K562 (cell line): ENCODE results near the gene CLTB. TPM values are rescaled to one million over a fixed set of nuclear protein-coding genes. Genes with fewer than 3 reads are reported as not detected.

Source experiments
- ATAC-seq: fragments of 200-7000 bp; cut with Tn5 transposase; 3 replicates; pipeline ENCODE4 v1.9.1; 2020; ENCODE audit warnings: moderate library complexity
- BruUV-seq: library from RNA; stranded (reverse); fragments of 400-500 nt; replicated peaks from 2 replicates; lab custom pipeline; 2021; lab: Mats Ljungman, UMichigan
- CTCF ChIA-PET: fragments of 300-600 bp; formaldehyde crosslinking; extraction: SDS; loops from one replicate; lab custom pipeline; 2021; ENCODE audit warnings: low intra/inter-chr PET ratio; lab: Yijun Ruan, JAX
- POLR2A ChIA-PET: fragments of 300-600, 350-650 bp; sonication (Branson Sonifier 250); formaldehyde crosslinking; extraction: SDS; loops from one replicate; lab custom pipeline; 2021; ENCODE audit warnings: antibody characterized with exemption, inconsistent platforms; lab: Yijun Ruan, JAX
- DNase-seq, 4 experiments: peaks; one replicate each; pipeline versions ENCODE4 v3.0.0 to v3.0.0-alpha.2; 2011 to 2018; ENCODE audit warnings: low spot score in 3 of 4, mixed read lengths in 3 of 4; ENCODE audit errors: extremely low read depth in 1 of 4
- FAIRE-seq: peaks from 2 replicates; lab custom pipeline; 2011; peaks lifted over from hg19 to GRCh38; lab: Jason Lieb, UNC
- H2AFZ ChIP-seq: 2 replicates; pipeline ENCODE4 v1.6.0; 2011; ENCODE audit warnings: low read depth, low read length, control low read depth, inconsistent platforms
- H3K27ac ChIP-seq: fragments of 200-600 bp; 3 replicates; pipeline ENCODE4 v1.8.0; 2011; ENCODE audit warnings: low read depth, mild to moderate bottlenecking, control low read depth, inconsistent platforms, low read length, moderate library complexity, mixed read lengths; ENCODE audit errors: extremely low read depth
- H3K27me3 ChIP-seq, 2 experiments: fragments of 300-600 bp in 1 of 2; 2 replicates in 1 of 2; 3 replicates in 1 of 2; pipeline versions ENCODE4 v1.6.0 to v1.8.0; 2011; ENCODE audit warnings: inconsistent platforms in 2 of 2, low read length in 2 of 2, mild to moderate bottlenecking in 1 of 2, mixed read lengths in 1 of 2, moderate library complexity in 1 of 2; ENCODE audit not compliant: control insufficient read depth in 2 of 2, insufficient read depth in 2 of 2
- H3K36me3 ChIP-seq: fragments of 300-600 bp; 3 replicates; pipeline ENCODE4 v1.8.0; 2011; ENCODE audit warnings: mild to moderate bottlenecking, low read length, inconsistent platforms; ENCODE audit not compliant: control insufficient read depth, insufficient read depth
- H3K4me1 ChIP-seq, 2 experiments: fragments of 200-600 bp in 1 of 2; replicated peaks in 1 of 2; 2 replicates in 1 of 2; 3 replicates in 1 of 2; pipeline versions ENCODE4 v1.5.1 to v1.8.0; 2011; ENCODE audit warnings: inconsistent platforms in 2 of 2, low read length in 2 of 2, mild to moderate bottlenecking in 1 of 2, mixed read lengths in 1 of 2, moderate library complexity in 1 of 2; ENCODE audit not compliant: control insufficient read depth in 2 of 2, insufficient read depth in 2 of 2
- H3K4me2 ChIP-seq: 2 replicates; pipeline ENCODE4 v1.6.1; 2011; ENCODE audit warnings: low read length, control low read depth, inconsistent platforms, mixed read lengths; ENCODE audit not compliant: insufficient read depth
- H3K4me3 ChIP-seq: fragments of 200-600 bp; sonication (generic), shearing (Covaris generic); 2 replicates; pipeline ENCODE4 v1.5.1; 2016; ENCODE audit warnings: control low read depth, inconsistent platforms
- H3K79me2 ChIP-seq: fragments of 200-600 bp; 3 replicates; pipeline ENCODE4 v1.8.0; 2011; ENCODE audit warnings: low read length, inconsistent platforms; ENCODE audit not compliant: control insufficient read depth, insufficient read depth
- H3K9ac ChIP-seq, 2 experiments: 2 replicates each; pipeline versions ENCODE4 v1.6.0 to v1.6.1; 2011; ENCODE audit warnings: low read depth in 2 of 2, low read length in 2 of 2, control low read depth in 1 of 2, inconsistent platforms in 1 of 2, mild to moderate bottlenecking in 1 of 2, mixed read lengths in 1 of 2; ENCODE audit not compliant: insufficient read depth in 1 of 2
- H3K9me1 ChIP-seq: one replicate; pipeline ENCODE4 v1.6.0; 2011; ENCODE audit warnings: inconsistent platforms, mild to moderate bottlenecking, low read length, moderate library complexity; ENCODE audit not compliant: control insufficient read depth, insufficient read depth
- H3K9me3 ChIP-seq: replicated peaks from 2 replicates; pipeline ENCODE4 v1.5.1; 2011; ENCODE audit warnings: low read depth, low read length, inconsistent platforms; ENCODE audit not compliant: control insufficient read depth, insufficient read depth
- H4K20me1 ChIP-seq: replicated peaks from 2 replicates; pipeline ENCODE4 v1.6.1; 2011; ENCODE audit warnings: low read length, inconsistent platforms, mixed read lengths; ENCODE audit not compliant: control insufficient read depth, insufficient read depth
- CEBPG ChIP-seq, 3 experiments: fragments of 200-800 bp in 1 of 3; sonication (Bioruptor generic) in 1 of 3; sonication (generic) in 1 of 3; formaldehyde crosslinking in 1 of 3; IDR thresholded peaks in 2 of 3; conservative IDR thresholded peaks in 1 of 3; 2 replicates each; pipeline versions ENCODE4 v1.6.1 to v1.8.0; 2016 to 2022; ENCODE audit warnings: missing compliant biosample characterization in 2 of 3, missing genetic modification characterization in 2 of 3, mild to moderate bottlenecking in 1 of 3, missing genetic modification reagents in 1 of 3
- DIDO1 ChIP-seq: fragments of 450-650 bp; IDR thresholded peaks from 2 replicates; pipeline ENCODE4 v1.6.1; 2016; ENCODE audit warnings: low read depth, missing biosample characterization, missing genetic modification characterization
- HDAC1 ChIP-seq, 2 experiments: fragments of 450-650 bp; IDR thresholded peaks; 2 replicates each; pipeline ENCODE4 v1.6.1; 2016 to 2017; ENCODE audit warnings: inconsistent platforms in 1 of 2, mild to moderate bottlenecking in 1 of 2, moderate library complexity in 1 of 2
- ILK ChIP-seq: fragments of 450-650 bp; IDR thresholded peaks from 2 replicates; pipeline ENCODE4 v1.6.1; 2016; ENCODE audit warnings: missing genetic modification characterization, low read depth, mild to moderate bottlenecking, missing compliant biosample characterization, moderate library complexity, borderline replicate concordance
- MAFK ChIP-seq: IDR thresholded peaks from 2 replicates; pipeline ENCODE4 v1.6.1; 2011; ENCODE audit warnings: low read length, improper control_type of control experiment
- MAX ChIP-seq: sonication (generic); formaldehyde crosslinking; IDR thresholded peaks from 2 replicates; pipeline ENCODE4 v1.9.0; 2022; ENCODE audit warnings: mild to moderate bottlenecking, missing genetic modification reagents
- MCM2 ChIP-seq: fragments of 450-650 bp; IDR thresholded peaks from 2 replicates; pipeline ENCODE4 v1.6.1; 2017; ENCODE audit warnings: low read depth, mild to moderate bottlenecking
- NR1H2 ChIP-seq: sonication (generic); formaldehyde crosslinking; IDR thresholded peaks from 2 replicates; pipeline ENCODE4 v1.4.0; 2020; ENCODE audit warnings: mild to moderate bottlenecking, missing genetic modification reagents
- POLR3A ChIP-seq: IDR thresholded peaks from 2 replicates; pipeline ENCODE4 v1.6.1; 2011; ENCODE audit warnings: borderline replicate concordance, mild to moderate bottlenecking, moderate library complexity; ENCODE audit not compliant: insufficient read length, insufficient read depth; ENCODE audit errors: extremely low read depth
- RBM15 ChIP-seq: fragments of 200-400 bp; formaldehyde crosslinking; IDR thresholded peaks from 2 replicates; pipeline ENCODE4 v1.6.1; 2018; ENCODE audit warnings: mild to moderate bottlenecking, low read length, moderate library complexity; ENCODE audit not compliant: insufficient read depth
- RHOXF2B ChIP-seq: fragments of 250-450 bp; sonication (Bioruptor Pico); conservative IDR thresholded peaks from 2 replicates; pipeline ENCODE4 v1.5.1; 2021
- SMARCB1 ChIP-seq: IDR thresholded peaks from 2 replicates; pipeline ENCODE4 v1.6.1; 2011; ENCODE audit warnings: improper control_type of control experiment, low read depth; ENCODE audit not compliant: insufficient read length
- SRSF7 ChIP-seq: fragments of 200-400 bp; formaldehyde crosslinking; optimal IDR thresholded peaks from 2 replicates; pipeline ENCODE3; 2017; ENCODE audit warnings: mild to moderate bottlenecking, low read depth, low read length
- THRAP3 ChIP-seq: fragments of 450-650 bp; IDR thresholded peaks from 2 replicates; pipeline ENCODE4 v1.6.1; 2016; ENCODE audit warnings: mild to moderate bottlenecking, inconsistent platforms, borderline replicate concordance
- ZBTB12 ChIP-seq: fragments of 250-450 bp; sonication (Bioruptor Pico); IDR thresholded peaks from 2 replicates; pipeline ENCODE4 v1.4.0; 2020
- ZNF184 ChIP-seq: sonication (generic); formaldehyde crosslinking; IDR thresholded peaks from 2 replicates; pipeline ENCODE4 v1.5.0; 2020; ENCODE audit warnings: missing genetic modification reagents
- ZNF507 ChIP-seq: conservative IDR thresholded peaks from 2 replicates; pipeline ENCODE4 v1.6.1; 2017; ENCODE audit warnings: missing genetic modification characterization, missing compliant biosample characterization
- WGBS: fragments of 100-300 bp; shearing (Covaris generic); methylation state at CpG from one replicate; pipeline ENCODE4 v1.1.6; 2016; ENCODE audit warnings: low coverage, mixed read lengths; ENCODE audit not compliant: insufficient coverage; ENCODE audit errors: missing lambda C conversion rate; 5-methylcytosine and 5-hydroxymethylcytosine counted together
- in situ Hi-C: fragments of 300-500 bp; cut with MboI; formaldehyde crosslinking; loops from 4 replicates; pipeline ENCODE4 v1.15.0; 2018; ENCODE audit warnings: inconsistent platforms, mixed read lengths
- intact Hi-C: fragments of 100-400 bp; cut with micrococcal nuclease; formaldehyde crosslinking; loops from 2 replicates; pipeline ENCODE4 v1.14.2; 2022
- polyA plus RNA-seq, 8 experiments: library from polyadenylated mRNA; depleted of rRNA in 4 of 8; stranded (reverse) in 5 of 8; unstranded in 3 of 8; fragments of >200 nt; fragmentation: Nextera tagmentation in 2 of 8; fragmentation: Illumina TruSeq in 1 of 8; extraction: Ambion mirVana in 2 of 8; extraction: Trizol in 1 of 8; gene quantifications; 2 replicates each; pipeline versions ENCODE4 v1.2.1 to v1.2.3, GENCODE V29; 2011 to 2014; ENCODE audit warnings: inconsistent platforms in 1 of 8, missing spikeins in 1 of 8
- total RNA-seq, 7 experiments: library from RNA; depleted of rRNA in 6 of 7; stranded (reverse); fragments of >200 nt in 6 of 7; fragmentation: Illumina TruSeq in 2 of 7; extraction: Trizol in 2 of 7; gene quantifications; 2 replicates each; pipeline versions ENCODE4 v1.2.1 to v1.2.3, GENCODE V29; 2011 to 2021; ENCODE audit warnings: low replicate concordance in 1 of 7
- TF ChIP-seq, protein P1 (sequence below): fragments of 450-650 bp; IDR thresholded peaks from 2 replicates; pipeline ENCODE4 v1.7.0; 2016; ENCODE audit warnings: borderline replicate concordance

CLTB gene
- total and polyA plus RNA-seq, 9 of the 15 experiments (the other 6 are each of a cell fraction or from before 2014, with no cell fraction given) = 1.8 to 117 (median 39.0) TPM

GRCh38 chr5:176383961-176384360 lies 32.4 kb downstream of the CLTB start:
- Histone ChIP-seq H2AFZ (no peak overlapping the region), H3K9me3 (no peaks in the 10 kb centered on the region), H3K4me2 (no peak overlapping the region), H4K20me1 (no peaks in the 10 kb centered on the region; the same call in 1 of the 2 replicates), H3K27ac (no peak overlapping the region), H3K27me3 (no peaks in the 10 kb centered on the region), H3K36me3 (peaks cover 82% of the 10 kb centered on the region), H3K4me1 (peaks cover 6 to 7% of the 10 kb centered on the region in 2 experiments; a peak in 3 of 5 replicates), H3K9ac (no peak overlapping the region), H3K79me2 (peaks cover 38% of the 10 kb centered on the region), H3K9me1 (no peaks in the 10 kb centered on the region), H3K4me3 (no peak overlapping the region)
- ATAC-seq = no peak
- TF ChIP-seq MAFK (no peak), RHOXF2B (CRISPR knock-in tag) (no peak), DIDO1 (no peak), MAX (CRISPR knock-in tag) (no peak), CEBPG (CRISPR knock-in tag; IDR thresholded peaks at IDR 0.05) (no peak), CEBPG (tag; conservative IDR thresholded peaks at IDR 0.05 in 1 of 2, IDR thresholded peaks at IDR 0.05 in 1 of 2) (no peak), POLR3A (no peak), ILK (tag) (no peak), SMARCB1 (no peak), HDAC1 (IDR thresholded peaks at IDR 0.05) (no peak), SRSF7 (no peak), ZBTB12 (CRISPR knock-in tag) (no peak), NR1H2 (no peak), ZNF507 (tag) (no peak), ZNF184 (CRISPR knock-in tag) (no peak), MCM2 (no peak), RBM15 (no peak), THRAP3 (no peak)
- TF ChIP-seq, protein P1, sequence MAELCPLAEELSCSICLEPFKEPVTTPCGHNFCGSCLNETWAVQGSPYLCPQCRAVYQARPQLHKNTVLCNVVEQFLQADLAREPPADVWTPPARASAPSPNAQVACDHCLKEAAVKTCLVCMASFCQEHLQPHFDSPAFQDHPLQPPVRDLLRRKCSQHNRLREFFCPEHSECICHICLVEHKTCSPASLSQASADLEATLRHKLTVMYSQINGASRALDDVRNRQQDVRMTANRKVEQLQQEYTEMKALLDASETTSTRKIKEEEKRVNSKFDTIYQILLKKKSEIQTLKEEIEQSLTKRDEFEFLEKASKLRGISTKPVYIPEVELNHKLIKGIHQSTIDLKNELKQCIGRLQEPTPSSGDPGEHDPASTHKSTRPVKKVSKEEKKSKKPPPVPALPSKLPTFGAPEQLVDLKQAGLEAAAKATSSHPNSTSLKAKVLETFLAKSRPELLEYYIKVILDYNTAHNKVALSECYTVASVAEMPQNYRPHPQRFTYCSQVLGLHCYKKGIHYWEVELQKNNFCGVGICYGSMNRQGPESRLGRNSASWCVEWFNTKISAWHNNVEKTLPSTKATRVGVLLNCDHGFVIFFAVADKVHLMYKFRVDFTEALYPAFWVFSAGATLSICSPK = no peak
- no TSS peak for BruUV-seq
- CTCF ChIA-PET = no interaction called here
- no peak for DNase-seq
- in situ Hi-C loops (no loop called here), intact Hi-C loops (no loop called here)
- POLR2A ChIA-PET = no interaction called here
- no peak for FAIRE-seq
- WGBS = 93% methylated on average over 8 of the region's 9 CpGs
